GM19463 (cell line): ENCODE data around the gene SLC25A41.
"Not testable (repeated sequence)": the region's sequence is repeated elsewhere in the genome, so short reads cannot be mapped to it uniquely, and the experiment has no call there.

Experiments
- ATAC-seq: cut with Tn5 transposase; IDR thresholded peaks from one replicate; pipeline ENCODE4 v1.9.1; 2021; ENCODE audit warnings: mild to moderate bottlenecking, moderate library complexity; ENCODE audit not compliant: unreplicated experiment

Gene SLC25A41

DNA sequence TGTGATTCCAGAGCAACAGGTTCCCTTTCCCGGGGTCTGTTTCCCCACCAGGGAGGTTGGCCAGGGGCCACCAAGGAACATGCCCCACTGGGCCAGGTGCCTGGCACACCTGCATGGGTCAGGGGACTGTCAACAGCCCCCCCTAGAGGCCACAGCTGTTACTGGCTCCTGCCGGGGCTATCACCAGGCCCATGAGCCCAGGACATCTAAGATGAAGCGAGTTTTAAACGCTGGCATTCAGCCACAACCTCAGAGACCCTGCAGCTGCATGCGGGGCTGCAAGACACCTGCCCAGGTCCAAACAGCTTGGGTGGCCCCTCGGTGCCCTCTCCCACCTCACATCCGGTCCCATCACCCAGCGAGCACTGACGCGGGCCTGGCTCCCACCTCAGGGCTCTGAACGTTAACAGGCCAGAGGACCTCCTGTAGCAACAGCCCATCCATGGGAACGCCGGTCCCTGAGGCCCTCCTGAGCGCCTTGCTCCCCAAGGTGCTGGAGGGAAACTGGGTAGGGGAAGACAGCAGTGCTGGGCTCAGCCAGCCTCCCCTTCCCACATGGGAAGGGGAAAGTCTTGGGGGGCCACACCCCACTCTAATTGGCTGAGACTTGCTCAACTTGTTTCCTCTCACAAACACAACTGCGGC is 21.0 kb downstream of the SLC25A41 start:
- no peak for ATAC-seq

DNA sequence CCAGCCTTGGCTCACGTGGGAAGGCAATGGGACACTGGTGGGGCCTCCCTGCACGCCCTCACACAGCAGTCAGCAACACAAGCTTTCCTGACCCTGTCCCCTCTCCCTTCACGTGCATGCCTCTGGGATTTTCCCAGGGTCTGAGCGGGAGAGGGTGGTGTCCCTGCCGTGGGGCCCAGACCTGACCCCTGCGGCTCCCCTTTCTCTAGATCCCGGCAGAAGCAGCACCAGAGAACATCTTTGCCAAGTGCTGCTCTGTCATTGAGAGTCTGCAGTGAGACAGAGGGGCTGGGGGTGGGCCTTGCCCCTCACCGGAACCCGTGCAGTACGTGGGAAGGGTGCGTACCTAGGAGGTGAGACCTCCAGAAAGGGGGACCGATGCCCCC is 21.5 kb downstream of the SLC25A41 start:
- ATAC-seq: no peak

DNA sequence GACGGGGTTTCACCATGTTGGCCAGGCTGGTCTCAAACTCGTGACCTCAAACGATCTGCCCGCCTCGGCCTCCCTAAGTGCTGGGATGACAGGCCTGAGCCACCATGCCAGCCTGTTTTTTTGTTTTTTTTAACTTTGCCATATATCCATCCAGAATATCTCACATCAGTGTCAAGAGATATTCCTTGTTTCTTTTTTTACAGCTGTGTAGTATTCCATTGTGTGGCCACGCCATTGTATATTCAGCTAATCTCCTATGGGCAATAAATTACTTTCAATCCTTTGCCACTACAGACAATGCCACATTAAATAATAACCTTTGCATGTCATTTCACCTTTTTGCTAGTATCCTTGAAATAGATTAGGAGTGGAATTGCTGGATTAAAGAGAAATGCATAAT is 24.2 kb downstream of the SLC25A41 start:
- no peak for ATAC-seq

DNA sequence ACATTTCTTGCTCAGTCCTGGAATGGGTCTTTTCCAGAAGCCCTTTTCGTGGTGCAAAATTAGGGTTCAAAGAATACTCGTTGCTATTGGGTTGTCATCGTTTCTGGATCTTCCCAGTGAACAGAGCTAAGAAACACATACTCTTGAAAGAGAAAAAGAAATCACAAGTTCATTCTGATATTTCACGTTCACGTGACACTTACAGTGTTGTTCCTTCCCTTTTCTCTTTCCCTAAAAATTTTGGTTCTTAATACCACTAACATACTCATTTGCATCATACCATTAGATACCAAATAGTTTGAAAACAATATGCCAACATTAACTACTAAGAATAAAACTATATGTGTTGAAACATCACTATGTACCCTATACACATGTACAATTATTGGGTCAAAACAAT is 27.2 kb downstream of the SLC25A41 start:
- no peak for ATAC-seq

DNA sequence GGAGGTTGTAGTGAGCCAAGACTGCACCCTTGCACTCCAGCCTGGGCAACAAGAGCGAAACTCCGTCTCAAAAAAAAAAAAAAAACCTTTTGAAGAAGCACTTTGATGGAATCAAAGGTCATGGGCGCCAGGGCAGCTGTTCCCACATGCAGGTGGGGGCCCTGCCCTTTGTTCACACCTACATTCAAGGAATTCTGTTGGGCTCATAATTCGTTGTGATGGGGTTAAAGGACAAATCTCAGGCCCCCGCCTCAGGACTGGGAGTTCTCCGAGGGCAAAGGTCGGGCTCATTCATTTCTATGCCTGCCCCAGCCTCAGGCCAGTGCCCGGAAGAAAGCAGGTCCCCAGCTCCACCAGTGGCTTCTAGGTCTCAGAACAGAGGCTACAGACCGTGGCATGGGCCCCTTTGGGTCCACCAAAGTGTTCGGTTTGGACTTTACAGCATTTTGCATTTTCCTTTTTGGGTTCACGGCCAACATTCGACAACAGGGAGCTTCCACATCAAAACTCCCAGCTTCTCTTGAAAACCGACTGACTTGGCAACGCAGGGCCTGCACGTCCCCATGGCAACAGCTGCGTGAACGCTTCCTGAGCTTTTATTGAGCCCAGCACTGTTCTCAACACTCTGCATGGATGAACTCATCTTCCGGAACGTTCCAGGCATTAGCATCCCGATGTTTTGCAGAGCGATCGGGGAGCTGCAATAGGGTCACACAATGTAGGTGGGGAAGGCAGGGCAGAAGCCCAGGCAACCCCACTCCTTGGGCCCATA is 30.5 kb downstream of the SLC25A41 start:
- no peak for ATAC-seq

DNA sequence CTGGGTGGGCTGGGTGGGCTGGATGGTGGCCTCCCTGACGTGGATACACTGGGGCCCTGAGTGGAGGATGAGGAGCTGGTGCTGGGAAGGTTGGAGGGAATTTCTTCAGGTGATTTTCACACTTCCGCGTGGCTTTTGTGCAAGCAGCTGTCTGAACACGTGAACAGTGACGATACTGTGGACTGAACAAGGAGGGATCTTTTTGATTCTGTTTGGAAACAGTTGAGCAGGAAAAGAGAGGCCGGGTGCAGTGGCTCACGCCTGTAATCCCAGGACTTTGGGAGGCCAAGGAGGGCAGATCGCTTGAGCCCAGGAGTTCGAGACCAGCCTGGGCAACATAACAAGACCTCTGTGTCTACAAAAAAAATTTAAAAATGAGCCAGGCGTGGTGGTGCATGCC is 31.5 kb downstream of the SLC25A41 start:
- no peak for ATAC-seq

DNA sequence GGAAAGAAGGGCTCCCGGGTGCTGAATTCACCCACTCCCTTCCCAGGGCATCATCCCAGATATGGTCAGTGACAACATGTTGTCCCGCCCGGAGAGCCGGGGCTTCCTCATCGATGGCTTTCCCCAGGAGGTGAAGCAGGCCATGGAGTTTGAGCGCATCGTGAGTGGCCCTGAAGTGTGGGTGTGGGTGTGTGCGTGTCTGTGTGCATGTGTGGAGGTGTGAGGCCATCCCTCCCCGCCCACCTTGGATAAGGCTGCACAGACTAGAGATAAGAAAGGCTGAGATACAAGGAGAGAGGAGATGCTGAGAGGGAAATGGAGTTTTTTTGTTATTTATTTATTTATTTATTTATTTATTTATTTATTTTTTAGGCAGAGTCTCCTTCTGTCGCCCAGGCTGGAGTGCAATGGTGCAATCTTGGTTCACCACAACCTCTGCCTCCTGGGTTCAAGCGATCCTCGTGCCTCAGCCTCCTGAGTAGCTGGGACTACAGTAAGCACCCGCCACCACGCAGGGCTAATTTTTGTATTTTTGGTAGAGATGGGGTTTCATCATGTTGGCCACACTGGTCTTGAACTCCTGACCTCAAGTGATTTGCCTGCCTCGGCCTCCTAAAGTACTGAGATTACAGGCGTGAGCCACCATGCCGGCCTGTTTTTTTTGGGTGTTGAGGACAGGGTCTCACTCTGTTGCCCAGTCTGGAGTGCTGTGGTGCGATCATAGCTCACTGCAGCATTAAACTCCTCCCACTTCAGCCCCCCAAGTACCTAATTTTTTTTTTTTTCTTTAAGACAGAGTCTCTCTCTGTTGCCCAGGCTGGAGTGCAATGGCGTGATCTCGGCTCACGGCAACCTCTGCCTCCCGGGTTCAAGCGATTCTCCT is 33.3 kb downstream of the SLC25A41 start:
- ATAC-seq: not testable (repeated sequence)

DNA sequence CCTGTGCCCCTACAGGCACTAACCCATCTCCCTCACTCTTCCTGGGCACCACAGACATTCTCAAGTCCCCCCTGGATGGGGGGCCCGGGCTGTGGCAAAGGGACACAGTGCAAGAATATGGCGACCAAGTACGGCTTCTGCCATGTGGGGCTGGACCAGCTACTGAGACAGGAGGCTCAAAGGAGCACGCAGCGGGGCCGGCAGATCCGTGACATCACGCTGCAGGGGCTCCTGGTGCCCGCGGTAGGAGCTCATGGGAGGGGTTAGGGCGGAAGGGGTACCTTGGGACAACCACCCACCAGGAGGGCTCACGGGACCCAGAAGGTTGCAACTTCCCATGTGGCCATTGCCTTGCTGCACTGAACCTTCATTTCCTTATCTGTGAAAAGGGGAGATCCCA is 37.3 kb downstream of the SLC25A41 start:
- no peak for ATAC-seq

DNA sequence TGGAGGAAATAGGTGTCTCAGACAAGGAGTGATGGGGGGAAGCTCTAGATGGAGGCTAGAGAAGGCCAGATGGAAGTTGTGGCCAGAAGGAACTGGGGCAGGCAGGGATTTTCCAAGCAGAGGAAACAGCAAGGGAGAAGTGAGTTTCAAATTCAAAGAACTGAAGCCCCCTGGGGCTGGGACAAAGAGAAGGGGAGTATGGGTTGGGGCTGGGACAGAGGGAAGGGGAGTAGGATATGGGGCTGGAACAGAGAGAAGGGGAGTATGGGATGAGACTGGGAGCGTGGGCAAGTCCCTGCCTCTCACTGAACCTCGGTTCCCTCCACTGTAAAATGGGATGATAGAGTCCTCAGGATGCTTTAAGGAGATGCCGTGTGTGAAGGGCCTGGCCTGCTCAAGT is 38.7 kb downstream of the SLC25A41 start:
- ATAC-seq: no peak

DNA sequence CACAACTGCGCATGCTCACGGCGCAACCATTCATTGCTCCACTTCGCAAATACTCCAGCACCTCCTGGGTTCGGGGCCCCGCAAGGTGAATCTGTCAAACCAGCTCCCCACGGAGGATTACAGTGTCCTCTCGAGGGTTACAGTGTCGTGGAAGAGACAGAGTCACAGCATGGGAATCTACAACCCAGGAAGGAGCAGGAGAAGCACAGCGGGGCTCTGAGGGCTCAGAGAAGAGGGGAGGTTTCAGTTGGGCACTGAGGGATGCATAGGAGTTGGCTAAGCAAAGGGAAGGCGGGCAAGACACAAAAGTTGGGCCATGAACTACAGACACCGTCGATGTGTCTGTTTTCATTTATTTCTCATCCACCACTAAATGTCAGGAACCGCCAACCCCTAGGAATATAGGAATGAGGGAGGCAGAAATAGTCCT is 39.6 kb downstream of the SLC25A41 start:
- ATAC-seq: no peak

DNA sequence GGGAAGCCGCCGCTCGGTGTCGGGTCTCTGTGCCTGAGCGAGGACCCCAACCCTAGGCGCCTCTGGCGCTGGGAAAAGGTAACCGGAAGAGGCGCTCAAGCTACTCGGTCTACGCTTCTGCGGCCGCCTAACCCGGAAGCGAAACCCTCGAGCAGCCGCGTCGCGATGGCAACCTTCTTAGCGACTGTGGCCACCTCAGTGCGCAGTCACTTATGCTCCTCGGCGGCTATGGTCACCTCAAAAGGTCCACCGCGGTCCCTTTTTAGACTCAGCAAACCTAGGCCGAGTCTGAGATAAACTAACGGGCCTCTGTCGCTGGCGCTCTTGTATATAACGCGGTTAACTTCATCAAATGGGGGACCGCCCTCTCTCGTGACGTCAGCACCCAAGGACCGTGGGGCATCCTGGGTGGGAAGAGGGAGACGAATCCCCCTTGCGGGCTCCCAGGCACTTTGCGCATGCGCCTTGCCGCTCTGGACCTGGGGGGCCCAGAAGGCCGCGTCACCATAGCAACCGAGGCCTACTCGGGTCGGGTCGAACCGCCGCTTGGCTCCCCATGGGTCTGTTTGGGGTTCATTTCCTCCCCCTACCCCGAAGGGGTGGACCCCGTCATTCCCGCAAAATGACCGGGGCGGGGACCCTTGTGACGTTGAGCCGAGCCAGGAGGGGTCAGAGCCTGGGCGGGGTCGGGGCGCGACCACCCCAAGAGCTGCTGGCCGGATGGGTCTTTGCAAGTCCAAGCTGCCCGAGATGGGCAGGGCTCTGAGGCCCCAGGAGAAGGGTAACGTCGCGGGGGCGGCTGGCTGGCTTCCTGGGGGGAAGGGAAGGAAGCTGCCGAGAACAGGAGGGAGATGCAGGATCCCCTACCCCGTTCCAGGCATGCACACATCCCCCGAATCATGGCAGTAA is 40.2 kb downstream of the SLC25A41 start, which contains the start of gene GTF2F1:
Gene GTF2F1 (minus strand): TSS at position 91 of the 909 bp plus-strand sequence. CDS start 169 bp downstream, outside the sequence.
- ATAC-seq: peak; percentile 80

DNA sequence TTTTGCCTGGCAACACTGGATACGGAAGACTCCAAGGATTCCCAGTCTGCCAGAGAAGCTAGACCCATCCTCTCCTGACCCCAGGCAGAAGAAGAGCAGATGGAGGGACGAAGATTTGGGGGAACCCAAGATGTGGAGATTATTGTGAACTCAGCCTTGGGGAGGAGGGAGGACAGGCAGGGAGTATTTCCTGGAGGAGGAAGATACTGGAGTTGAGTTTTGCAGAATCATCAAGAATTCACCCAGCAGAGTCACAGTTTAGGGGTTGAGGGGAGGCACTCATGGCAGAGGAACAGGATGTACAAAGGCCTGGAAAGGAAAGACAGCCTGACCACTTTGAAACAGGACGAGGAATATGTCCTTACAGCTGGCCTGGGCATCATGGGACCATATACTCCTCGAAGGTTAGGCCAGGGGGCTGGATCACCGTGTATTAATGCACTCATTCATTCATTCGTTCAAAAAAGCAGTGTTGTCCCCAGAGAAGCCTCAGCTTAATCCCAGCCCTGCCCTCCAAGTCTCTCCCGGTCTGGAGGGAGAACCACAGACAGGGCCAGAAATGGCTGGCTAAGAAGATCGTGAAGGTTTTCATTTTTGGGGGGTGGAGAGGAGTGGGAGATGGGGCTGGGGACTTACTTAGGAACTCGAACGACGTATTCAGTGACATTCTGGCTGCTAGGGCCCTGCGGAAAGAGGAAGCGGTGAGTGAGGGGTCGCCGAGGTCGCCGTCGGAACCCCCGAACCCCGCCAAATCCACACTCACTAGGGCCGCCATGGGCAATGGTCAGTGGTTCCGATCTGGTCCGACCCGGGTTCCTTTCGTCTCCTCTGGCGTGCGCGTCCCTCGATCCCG is 41.1 kb downstream of the SLC25A41 start:
- no peak for ATAC-seq

DNA sequence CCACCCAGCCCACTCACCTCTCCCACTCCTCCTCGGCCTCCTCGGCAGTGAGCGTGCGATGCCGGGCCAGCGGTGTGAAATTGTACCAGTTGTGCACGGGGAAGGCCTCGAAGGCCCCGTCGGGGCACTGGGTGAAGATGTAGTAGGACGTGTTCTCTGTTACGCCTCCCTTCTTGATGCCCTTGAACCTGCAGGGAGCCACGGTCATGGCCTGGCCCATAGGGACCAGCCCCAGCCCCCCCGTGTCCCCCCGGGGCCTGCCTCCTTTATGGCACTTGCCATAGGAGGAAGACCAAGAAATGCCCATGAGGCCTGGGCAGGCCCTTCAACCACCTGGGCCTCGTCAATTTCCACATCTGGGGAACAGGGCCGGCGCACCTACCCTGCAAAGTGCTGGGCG is 46.2 kb downstream of the SLC25A41 start:
- no peak for ATAC-seq

DNA sequence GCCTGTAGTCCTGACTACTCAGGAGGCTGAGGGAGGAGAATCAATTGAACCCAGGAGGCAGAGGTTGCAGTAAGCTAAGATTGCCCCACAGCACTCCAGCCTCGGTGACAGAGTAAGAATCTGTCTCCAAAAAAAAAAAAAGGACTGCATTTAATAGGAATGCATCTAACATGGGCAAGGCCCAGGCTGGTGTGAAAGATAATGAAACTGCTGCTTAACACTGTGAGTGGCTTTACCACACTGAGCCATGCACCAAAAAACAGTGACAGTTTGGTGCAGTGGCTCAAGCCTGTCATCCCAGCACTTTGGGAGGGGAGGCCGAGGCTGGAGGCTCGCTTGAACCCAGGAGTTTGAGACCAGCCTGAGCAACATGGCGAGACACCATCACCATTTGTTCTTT is 49.2 kb downstream of the SLC25A41 start:
- no peak for ATAC-seq

DNA sequence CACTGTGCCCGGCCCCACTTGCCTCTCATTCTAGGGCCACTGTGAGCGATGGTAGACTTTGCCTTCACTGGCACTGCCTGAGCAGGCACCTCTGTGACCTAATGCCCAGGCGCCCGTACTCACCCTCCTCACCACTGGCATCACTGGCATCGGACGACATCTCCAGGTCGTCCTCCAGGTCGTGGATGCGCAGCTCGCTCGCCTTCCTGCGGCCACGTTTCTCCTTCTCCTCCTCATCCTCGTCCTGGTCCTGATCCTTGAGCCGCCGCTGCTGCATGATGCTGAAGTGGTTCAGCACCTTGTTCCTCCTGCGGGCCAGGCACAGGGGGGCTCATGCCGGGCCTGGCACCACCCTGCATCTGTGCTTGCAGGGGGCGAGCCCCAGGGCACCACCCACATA is 50.4 kb downstream of the SLC25A41 start:
- no peak for ATAC-seq

DNA sequence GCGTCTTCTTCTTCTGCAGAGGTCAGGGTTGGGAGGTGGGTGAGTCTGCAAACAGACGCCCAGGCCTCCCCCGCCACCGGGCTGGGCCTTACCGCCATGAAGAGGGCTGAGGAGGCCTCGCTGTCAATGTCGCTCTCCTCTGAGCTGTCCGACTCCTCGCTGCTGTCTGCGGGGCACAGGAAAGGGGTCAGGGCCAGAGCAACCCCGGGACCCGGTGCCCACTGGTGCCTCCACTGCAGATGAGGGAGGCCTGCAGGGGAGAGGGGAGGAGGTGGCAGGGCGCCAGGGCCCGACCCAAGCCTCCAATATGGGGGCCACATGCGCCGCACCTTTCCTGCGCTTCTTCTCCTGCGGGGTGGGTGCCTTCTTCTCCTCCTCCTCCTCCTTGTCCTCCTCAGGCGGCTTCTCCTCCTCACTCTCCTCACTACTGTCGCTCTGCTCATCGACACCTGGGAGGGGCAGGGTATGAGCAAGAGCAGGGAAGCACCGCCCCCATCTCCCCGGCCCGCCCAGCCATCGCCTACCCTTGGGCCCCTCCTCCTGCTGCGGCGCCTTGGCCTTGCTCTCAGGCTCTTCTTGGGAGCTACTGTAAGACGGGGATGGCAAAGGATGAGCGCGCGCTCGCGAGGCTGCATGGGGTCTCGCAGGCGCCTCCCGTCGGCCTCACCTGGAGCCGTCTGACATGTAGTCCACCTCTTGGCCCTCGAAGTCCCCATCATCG is 52.4 kb downstream of the SLC25A41 start:
- ATAC-seq: no peak

DNA sequence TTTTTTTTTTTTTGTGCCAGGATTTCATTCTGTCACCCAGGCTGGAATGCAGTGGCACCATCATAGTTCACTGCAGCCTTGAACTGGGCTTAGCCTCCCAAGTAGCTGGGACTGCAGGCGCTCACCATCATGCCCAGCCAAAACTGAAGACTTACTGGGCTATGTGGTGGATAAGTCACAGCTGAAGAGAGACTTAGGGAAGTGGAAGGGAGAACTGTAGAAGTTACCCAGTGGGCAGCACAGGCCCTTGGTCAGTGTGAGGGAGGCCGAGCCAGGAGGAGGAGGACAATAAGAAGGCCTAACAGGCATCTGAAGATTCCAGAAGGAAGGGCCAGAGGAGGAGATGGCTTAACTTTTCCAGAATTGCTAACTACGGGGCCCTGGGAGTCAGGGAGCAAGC is 53.8 kb downstream of the SLC25A41 start:
- ATAC-seq: no peak

DNA sequence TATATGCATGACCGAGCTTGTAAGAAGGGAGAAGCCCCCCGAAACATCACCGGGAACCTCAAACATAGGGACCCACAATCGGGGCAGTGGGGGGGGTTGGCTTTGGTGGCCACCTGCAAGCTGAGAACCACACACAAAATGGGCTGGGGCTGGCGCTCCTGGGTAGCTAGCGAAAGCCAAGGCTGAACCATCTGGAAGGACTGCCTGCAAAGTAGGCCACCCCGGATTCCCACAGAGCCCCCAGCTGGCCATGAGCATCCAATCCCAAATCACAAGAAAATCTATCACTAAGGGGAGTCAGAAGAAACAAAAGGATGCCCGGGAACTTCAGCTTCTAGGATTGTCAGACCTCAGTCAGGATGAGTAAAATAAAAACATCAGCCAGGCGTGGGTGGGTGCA is 55.1 kb downstream of the SLC25A41 start:
- no peak for ATAC-seq

DNA sequence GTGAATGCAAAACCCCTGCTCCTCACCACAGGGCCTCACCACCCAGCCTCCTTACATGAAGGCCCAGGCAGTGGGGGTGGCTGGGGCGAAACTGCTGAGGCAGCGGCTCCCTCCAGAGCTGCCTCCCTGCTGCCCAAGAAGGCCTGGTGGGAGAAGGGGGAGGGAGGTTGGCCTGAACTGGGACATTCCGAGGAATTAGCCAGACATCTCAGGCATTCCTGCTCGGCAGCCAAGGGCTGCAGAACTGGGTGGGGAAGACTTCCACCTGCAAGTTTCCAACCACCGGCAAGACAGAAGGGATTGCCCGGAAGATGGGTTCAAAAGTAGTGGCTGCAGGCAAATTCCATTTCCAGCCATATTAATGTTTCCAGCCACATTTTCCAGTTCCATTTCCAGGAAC is 55.5 kb downstream of the SLC25A41 start:
- no peak for ATAC-seq
